ENCODE data around the gene CCDC28A.

CCDC28A gene

GRCh38 chr6:138795809-138796603 lies 22.4 kb downstream of the CCDC28A start, which contains the start of gene ECT2L:
Gene ECT2L (plus strand): TSS chr6:138796087. CDS start chr6:138813275, 17,188 bp downstream.
- in situ Hi-C loops (cut with HindIII; ENCODE audit: low sequenced_read_pairs): no loop called here

- in situ Hi-C loops (cut with HindIII; ENCODE audit: low sequenced_read_pairs): no loop called here
Measured at GRCh38 chr6:138796771-138797170, 23.2 kb downstream of the CCDC28A start.

GRCh38 chr6:138797806-138798446 lies 24.4 kb downstream of the CCDC28A start:
- in situ Hi-C loops (cut with HindIII; ENCODE audit: low sequenced_read_pairs): no loop called here

GRCh38 chr6:138800377-138801150 lies 27.0 kb downstream of the CCDC28A start:
- in situ Hi-C loops (cut with HindIII; ENCODE audit: low sequenced_read_pairs): no loop called here

- in situ Hi-C loops (cut with HindIII; ENCODE audit: low sequenced_read_pairs): no loop called here
Measured at GRCh38 chr6:138803331-138803730, 29.8 kb downstream of the CCDC28A start.

GRCh38 chr6:138803861-138804260 lies 30.3 kb downstream of the CCDC28A start:
- in situ Hi-C loops (cut with HindIII; ENCODE audit: low sequenced_read_pairs): no loop called here

GRCh38 chr6:138805016-138805765 lies 31.6 kb downstream of the CCDC28A start:
- in situ Hi-C loops (cut with HindIII; ENCODE audit: low sequenced_read_pairs): no loop called here

GRCh38 chr6:138806889-138807288 lies 33.3 kb downstream of the CCDC28A start:
- in situ Hi-C loops (cut with HindIII; ENCODE audit: low sequenced_read_pairs): no loop called here

- in situ Hi-C loops (cut with HindIII; ENCODE audit: low sequenced_read_pairs): no loop called here
Measured at GRCh38 chr6:138809677-138810076, 36.1 kb downstream of the CCDC28A start.

- in situ Hi-C loops (cut with HindIII; ENCODE audit: low sequenced_read_pairs): no loop called here
Measured at GRCh38 chr6:138811866-138812265, 38.3 kb downstream of the CCDC28A start.

GRCh38 chr6:138814179-138814834 lies 40.7 kb downstream of the CCDC28A start:
- in situ Hi-C loops (cut with HindIII; ENCODE audit: low sequenced_read_pairs): no loop called here

- in situ Hi-C loops (cut with HindIII; ENCODE audit: low sequenced_read_pairs): no loop called here
Measured at GRCh38 chr6:138815221-138815620, 41.7 kb downstream of the CCDC28A start.

GRCh38 chr6:138815797-138816528 lies 42.4 kb downstream of the CCDC28A start:
- in situ Hi-C loops (cut with HindIII; ENCODE audit: low sequenced_read_pairs): no loop called here

GRCh38 chr6:138817799-138818198 lies 44.2 kb downstream of the CCDC28A start:
- in situ Hi-C loops (cut with HindIII; ENCODE audit: low sequenced_read_pairs): no loop called here

- in situ Hi-C loops (cut with HindIII; ENCODE audit: low sequenced_read_pairs): no loop called here
Measured at GRCh38 chr6:138818496-138819194, 45.1 kb downstream of the CCDC28A start.

- in situ Hi-C loops (cut with HindIII; ENCODE audit: low sequenced_read_pairs): no loop called here
Measured at GRCh38 chr6:138821519-138821918, 48.0 kb downstream of the CCDC28A start.

- in situ Hi-C loops (cut with HindIII; ENCODE audit: low sequenced_read_pairs): no loop called here
Measured at GRCh38 chr6:138824482-138825144, 51.0 kb downstream of the CCDC28A start.

- in situ Hi-C loops (cut with HindIII; ENCODE audit: low sequenced_read_pairs): no loop called here
Measured at GRCh38 chr6:138830248-138830647, 56.7 kb downstream of the CCDC28A start.

Data from DLD1 (cell line).